ENCODE results near the gene MGAT4A.

DNA sequence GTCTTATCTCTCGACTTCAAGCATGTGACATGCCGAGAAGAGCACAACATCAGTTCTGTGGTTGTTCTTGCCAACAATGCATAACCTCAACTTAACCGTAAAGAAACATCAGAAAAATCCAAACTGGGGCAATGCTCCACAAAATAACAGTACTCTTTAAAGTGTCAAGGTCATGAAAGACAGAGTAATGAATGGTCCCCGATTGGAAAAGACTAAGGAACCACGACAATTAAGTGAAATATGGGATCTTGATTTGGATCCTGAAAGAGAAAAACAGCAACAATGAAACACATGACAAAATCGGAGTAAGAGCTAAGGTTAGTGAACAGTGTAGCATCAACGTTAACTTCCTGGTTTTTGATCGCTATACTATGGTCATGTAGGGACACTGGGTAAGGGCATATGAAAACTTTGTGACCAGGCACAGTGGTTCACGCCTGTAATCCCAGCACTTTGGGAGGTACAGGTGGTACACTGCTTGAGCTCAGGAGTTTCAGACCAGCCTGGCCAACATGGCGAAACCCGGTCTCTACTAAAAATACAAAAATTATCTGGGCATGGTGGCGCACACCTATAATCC is 67.3 kb downstream of the MGAT4A start:
- TF ChIP-seq, protein P1, sequence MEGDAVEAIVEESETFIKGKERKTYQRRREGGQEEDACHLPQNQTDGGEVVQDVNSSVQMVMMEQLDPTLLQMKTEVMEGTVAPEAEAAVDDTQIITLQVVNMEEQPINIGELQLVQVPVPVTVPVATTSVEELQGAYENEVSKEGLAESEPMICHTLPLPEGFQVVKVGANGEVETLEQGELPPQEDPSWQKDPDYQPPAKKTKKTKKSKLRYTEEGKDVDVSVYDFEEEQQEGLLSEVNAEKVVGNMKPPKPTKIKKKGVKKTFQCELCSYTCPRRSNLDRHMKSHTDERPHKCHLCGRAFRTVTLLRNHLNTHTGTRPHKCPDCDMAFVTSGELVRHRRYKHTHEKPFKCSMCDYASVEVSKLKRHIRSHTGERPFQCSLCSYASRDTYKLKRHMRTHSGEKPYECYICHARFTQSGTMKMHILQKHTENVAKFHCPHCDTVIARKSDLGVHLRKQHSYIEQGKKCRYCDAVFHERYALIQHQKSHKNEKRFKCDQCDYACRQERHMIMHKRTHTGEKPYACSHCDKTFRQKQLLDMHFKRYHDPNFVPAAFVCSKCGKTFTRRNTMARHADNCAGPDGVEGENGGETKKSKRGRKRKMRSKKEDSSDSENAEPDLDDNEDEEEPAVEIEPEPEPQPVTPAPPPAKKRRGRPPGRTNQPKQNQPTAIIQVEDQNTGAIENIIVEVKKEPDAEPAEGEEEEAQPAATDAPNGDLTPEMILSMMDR (IDR thresholded peaks at IDR 0.05 in 4 of 5, conservative IDR thresholded peaks at IDR 0.05 in 1 of 5), result no peak
- TF ChIP-seq POLR2A (IDR thresholded peaks at IDR 0.05), result no peak

Measured in gastrocnemius medialis (tissue), 4 donors.